Adrenal gland (tissue), 5 donors: ENCODE measurements around the gene MAD1L1.

Experiments
- POLR2A ChIP-seq, 2 donors: fragments of 450-650 bp; IDR thresholded peaks; one replicate each; pipeline ENCODE4 v1.6.1; 2017; ENCODE audit warnings: antibody characterized with exemption in 2 of 2, mild to moderate bottlenecking in 2 of 2, moderate library complexity in 1 of 2
- TF ChIP-seq, protein P1 (sequence below), 6 experiments: fragments of 450-650 bp in 4 of 6; fragments of 200-600 bp in 2 of 6; sonication (generic) in 1 of 6; IDR thresholded peaks; 1 replicate in 5 of 6; 2 replicates in 1 of 6; pipeline versions ENCODE4 v1.5.1 to v1.8.0; 2016 to 2021; ENCODE audit warnings: antibody characterized with exemption in 6 of 6, mild to moderate bottlenecking in 2 of 6, moderate library complexity in 1 of 6
- donor health status: DM: no; HTN: no; CAD: no.

DNA sequence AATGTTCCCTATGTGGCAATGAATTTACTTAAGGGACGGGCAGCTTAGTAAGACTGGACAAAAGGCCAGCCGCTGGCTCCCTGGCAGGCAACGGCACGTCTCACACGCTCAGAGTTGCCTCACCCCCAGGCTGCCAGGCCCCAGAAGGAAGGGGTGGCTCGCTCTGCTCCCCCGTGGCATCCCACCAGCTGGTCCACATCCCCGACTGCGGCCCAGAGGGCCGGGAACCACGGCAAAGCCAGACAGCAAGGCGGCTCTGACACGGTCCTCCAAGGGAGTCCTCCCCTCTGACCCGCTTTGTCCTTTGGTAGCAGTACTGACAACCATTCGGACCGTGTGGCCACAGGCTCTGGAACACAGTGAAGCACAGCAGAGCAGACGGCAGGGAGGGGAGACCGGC is 43.4 kb upstream of the MAD1L1 start:
- TF ChIP-seq, protein P1, sequence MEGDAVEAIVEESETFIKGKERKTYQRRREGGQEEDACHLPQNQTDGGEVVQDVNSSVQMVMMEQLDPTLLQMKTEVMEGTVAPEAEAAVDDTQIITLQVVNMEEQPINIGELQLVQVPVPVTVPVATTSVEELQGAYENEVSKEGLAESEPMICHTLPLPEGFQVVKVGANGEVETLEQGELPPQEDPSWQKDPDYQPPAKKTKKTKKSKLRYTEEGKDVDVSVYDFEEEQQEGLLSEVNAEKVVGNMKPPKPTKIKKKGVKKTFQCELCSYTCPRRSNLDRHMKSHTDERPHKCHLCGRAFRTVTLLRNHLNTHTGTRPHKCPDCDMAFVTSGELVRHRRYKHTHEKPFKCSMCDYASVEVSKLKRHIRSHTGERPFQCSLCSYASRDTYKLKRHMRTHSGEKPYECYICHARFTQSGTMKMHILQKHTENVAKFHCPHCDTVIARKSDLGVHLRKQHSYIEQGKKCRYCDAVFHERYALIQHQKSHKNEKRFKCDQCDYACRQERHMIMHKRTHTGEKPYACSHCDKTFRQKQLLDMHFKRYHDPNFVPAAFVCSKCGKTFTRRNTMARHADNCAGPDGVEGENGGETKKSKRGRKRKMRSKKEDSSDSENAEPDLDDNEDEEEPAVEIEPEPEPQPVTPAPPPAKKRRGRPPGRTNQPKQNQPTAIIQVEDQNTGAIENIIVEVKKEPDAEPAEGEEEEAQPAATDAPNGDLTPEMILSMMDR (IDR thresholded peaks at IDR 0.05): no peak
- TF ChIP-seq POLR2A (IDR thresholded peaks at IDR 0.05): no peak
